Activated naive CD8-positive, alpha-beta T cell treated with anti-CD3 and anti-CD28 coated beads, Interleukin-2, amount 10 ng/mL, durations not matched to agents 7 days and 5 days (primary cell): ENCODE data around the gene CNOT1. TPM values are rescaled to one million over a fixed set of nuclear protein-coding genes. Genes with fewer than 3 reads are reported as not detected.
"Not testable (repeated sequence)": the region's sequence is repeated elsewhere in the genome, so short reads cannot be mapped to it uniquely, and the experiment has no call there.

Source experiments
- ATAC-seq: fragments of 150-1000 bp; cut with Tn5 transposase; one replicate; pipeline ENCODE4 v1.10.0; 2021; ENCODE audit warnings: low read depth, moderate library complexity
- POLR2A ChIA-PET: fragments of 350-600 bp; sonication (Branson Sonifier 250); formaldehyde crosslinking; loops from one replicate; lab custom pipeline; 2021; ENCODE audit warnings: antibody characterized with exemption; lab: Charles Lee
- DNase-seq: peaks from one replicate; pipeline ENCODE4 v3.0.0; 2021
- H3K27ac Mint-ChIP-seq: one replicate; pipeline ENCODE4 v1.8.0; 2022; ENCODE audit warnings: mild to moderate bottlenecking, mixed read lengths
- H3K27me3 Mint-ChIP-seq: one replicate; pipeline ENCODE4 v1.8.0; 2022; ENCODE audit warnings: mild to moderate bottlenecking, moderate library complexity, mixed read lengths
- H3K36me3 Mint-ChIP-seq: one replicate; pipeline ENCODE4 v1.8.0; 2021; ENCODE audit warnings: mild to moderate bottlenecking, mixed read lengths
- H3K4me1 Mint-ChIP-seq: one replicate; pipeline ENCODE4 v1.8.0; 2021; ENCODE audit warnings: mixed read lengths
- H3K4me3 Mint-ChIP-seq: one replicate; pipeline ENCODE4 v1.8.0; 2022; ENCODE audit warnings: mild to moderate bottlenecking, moderate library complexity, mixed read lengths
- H3K9me3 Mint-ChIP-seq: one replicate; pipeline ENCODE4 v1.8.0; 2021; ENCODE audit warnings: mixed read lengths
- total RNA-seq, 2 experiments: library from RNA; stranded (reverse); gene quantifications; one replicate each; pipeline ENCODE4 v1.2.3, GENCODE V29; 2021

Gene CNOT1
- total RNA-seq, 2 experiments from 2014 or later: 242 to 249 TPM

DNA sequence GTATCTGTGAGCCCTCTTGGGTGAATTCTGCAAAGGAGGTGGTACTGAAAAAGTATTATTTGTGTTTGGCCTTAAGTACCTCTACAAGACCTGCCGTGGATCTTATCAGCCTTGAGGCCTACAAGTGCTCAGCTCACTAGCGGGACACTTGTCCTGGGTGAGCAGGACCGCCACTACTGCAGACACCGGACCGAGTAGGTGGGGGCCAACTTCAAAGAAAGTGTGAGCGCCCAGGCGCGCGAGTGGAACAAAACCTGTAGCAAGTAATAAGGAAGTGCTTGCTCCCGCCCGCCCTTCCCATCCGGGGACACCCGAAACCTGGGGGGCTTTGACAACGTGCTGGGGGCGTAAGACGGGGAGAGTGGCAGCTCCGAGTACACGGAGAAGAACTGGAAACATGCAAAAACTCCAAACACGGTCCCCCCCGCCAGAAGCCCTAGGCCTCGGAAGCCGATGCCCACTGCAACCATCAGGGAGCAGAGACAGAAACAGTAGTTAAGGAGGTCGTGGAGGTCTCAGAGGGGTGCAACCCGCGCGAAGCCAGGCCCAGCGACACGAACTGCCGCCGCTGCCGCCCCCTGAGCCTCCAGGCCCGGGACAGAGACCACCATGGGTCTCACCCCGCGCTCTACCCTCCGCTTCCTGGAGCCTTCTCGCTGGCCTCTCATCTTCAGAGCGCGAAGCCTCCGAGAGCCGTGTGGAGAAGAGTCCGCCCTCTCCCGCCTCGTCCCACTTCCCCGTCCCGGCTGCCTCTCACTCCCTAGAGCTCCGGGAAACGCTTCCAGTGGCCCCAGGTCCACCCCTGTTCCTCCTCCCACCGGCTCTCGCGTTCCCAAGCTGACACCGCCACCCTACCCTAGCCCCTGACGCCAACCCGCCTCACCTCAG lies 537 bp downstream of the CNOT1 start:
- Mint-ChIP-seq H3K4me3 (peak overlapping the region; percentile 94), H3K27me3 (no peaks in the 10 kb centered on the region), H3K4me1 (peaks cover 19% of the 10 kb centered on the region), H3K27ac (peak overlapping the region; percentile 100), H3K36me3 (peaks cover 8% of the 10 kb centered on the region), H3K9me3 (no peaks in the 10 kb centered on the region)
- ATAC-seq (peak; percentile 1), DNase-seq (peak; percentile 72)
- POLR2A ChIA-PET: interaction anchor here (0.5 to 2.0 kb wide), 12 partner anchors 9 to 1167 kb away, joined by 3 to 8 read pairs (median 4); partner anchors contain the start of genes CFAP20, GINS3, POLR2C and SLC38A7

DNA sequence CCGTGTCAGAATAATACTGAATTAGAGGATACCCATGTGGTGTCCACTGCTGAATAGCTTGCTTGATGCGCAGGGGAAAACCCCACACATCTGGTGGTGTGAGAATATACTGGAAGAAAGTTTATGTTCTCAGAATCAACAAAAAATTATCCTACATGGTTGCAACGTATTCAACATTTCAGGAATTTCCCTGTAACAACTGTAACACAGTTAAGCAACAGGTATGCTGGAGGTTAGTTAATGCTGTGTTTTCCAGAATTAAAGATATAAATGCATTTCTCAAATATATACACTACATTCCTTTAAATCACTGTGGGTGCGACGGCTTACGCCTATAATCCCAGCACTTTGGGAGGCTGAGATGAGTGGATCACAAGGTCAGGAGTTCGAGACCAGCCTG lies 5.4 kb downstream of the CNOT1 start:
- ATAC-seq: no peak
- H3K9me3 Mint-ChIP-seq: no peaks in the 10 kb centered on the region
- H3K4me3 Mint-ChIP-seq: no peak overlapping the region
- no peak for DNase-seq
- H3K27me3 Mint-ChIP-seq: no peaks in the 10 kb centered on the region
- POLR2A ChIA-PET: no interaction called here
- no peak overlapping the region for H3K27ac Mint-ChIP-seq
- peaks cover 15% of the 10 kb centered on the region for H3K36me3 Mint-ChIP-seq
- peaks cover 16% of the 10 kb centered on the region for H3K4me1 Mint-ChIP-seq

DNA sequence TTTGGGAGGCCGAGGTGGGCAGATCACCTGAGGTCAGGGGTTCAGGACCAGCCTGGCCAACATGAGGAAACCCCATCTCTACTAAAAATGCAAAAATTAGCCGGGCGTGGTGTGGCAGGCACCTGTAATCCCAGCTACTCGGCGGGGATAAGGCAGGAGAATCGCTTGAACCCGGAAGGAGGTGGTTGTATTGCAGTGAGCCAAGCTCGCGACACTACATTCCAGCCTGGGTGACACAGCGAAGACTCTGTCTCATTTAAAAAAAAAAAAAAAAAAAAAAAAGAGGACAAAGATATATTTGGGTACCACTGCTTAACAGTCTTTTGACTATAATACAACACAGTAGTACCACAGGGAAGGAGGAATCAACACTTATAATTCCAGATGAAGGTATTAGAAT lies 9.2 kb downstream of the CNOT1 start:
- ATAC-seq (no peak), DNase-seq (no peak)
- H3K36me3 Mint-ChIP-seq: peaks cover 21% of the 10 kb centered on the region
- H3K27ac Mint-ChIP-seq: no peak overlapping the region
- no peak overlapping the region for H3K4me3 Mint-ChIP-seq
- no peaks in the 10 kb centered on the region for H3K27me3 Mint-ChIP-seq
- no peaks in the 10 kb centered on the region for H3K9me3 Mint-ChIP-seq
- POLR2A ChIA-PET: interaction anchor here (1.2 kb wide), 1 partner anchor 9 kb away, joined by 4 read pairs; the partner anchor contains the start of gene CNOT1
- peaks cover 13% of the 10 kb centered on the region for H3K4me1 Mint-ChIP-seq

DNA sequence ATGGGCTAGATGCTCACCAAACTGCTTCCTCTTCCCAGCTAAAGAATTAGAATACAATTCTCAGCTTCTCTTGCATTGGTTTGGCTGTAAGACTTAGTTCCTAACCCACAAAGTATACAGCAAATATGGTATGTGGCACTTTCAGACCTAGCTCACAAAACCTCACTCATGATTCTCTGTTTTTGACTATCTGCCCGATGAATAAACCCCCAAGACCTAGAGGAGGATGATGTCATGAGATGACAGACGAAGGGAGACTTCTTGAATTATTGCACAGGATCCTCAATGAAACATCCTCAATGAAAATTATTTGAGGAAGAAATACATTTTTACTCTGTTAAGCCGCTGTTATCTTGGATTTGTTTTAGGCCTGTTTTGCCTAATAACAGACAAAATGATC lies 14.3 kb downstream of the CNOT1 start:
- Mint-ChIP-seq H3K4me1 (peaks cover 22% of the 10 kb centered on the region), H3K9me3 (no peaks in the 10 kb centered on the region), H3K4me3 (no peak overlapping the region), H3K27ac (peak overlapping the region; percentile 13), H3K27me3 (no peaks in the 10 kb centered on the region), H3K36me3 (peaks cover 27% of the 10 kb centered on the region)
- ATAC-seq (no peak), DNase-seq (no peak)
- POLR2A ChIA-PET: no interaction called here

DNA sequence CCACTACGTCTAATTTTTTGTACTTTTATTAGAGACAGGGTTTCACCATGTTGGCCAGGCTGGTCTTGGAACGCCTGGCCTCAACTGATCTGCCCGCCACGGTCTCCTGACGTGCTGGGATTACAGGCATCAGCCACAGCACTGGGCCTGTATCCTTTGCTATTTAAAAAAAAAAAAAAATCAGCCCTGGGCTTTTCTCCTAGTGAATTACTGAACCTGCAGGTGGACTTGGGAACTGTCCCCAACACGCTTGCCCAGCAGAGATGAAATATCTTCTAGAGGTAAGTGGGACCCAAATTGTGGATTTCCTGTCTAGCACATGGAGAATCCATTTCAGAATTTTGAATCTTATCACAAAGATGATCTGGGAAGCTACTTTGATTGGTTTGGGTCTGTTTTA lies 14.8 kb downstream of the CNOT1 start:
- Mint-ChIP-seq H3K27ac (no peak overlapping the region), H3K4me1 (peaks cover 17% of the 10 kb centered on the region), H3K36me3 (peaks cover 24% of the 10 kb centered on the region), H3K4me3 (no peak overlapping the region), H3K9me3 (no peaks in the 10 kb centered on the region), H3K27me3 (no peaks in the 10 kb centered on the region)
- POLR2A ChIA-PET: no interaction called here
- ATAC-seq (no peak), DNase-seq (no peak)

DNA sequence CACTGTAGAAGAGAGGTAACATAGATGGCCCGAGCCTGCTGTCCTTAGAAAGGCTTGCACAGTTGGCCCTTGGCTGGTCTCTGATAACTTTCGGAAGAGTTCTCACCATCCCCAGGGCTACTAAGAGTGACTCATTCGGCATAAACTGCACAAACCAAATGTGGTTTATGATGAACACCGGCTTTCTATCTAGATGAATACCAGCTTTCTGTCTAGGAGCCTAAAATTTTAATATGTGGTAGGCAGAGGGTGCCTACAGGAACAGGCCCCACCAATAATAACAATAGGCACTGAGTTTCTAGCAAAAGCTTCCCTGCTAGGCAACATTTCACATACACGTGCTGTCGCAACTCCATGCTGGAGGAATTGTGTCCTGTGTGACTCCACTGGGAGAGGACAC lies 15.4 kb downstream of the CNOT1 start:
- Mint-ChIP-seq H3K9me3 (no peaks in the 10 kb centered on the region), H3K4me1 (peaks cover 15% of the 10 kb centered on the region), H3K27me3 (no peaks in the 10 kb centered on the region), H3K27ac (no peak overlapping the region), H3K4me3 (no peak overlapping the region), H3K36me3 (peaks cover 23% of the 10 kb centered on the region)
- no peak for ATAC-seq
- DNase-seq: no peak
- POLR2A ChIA-PET: no interaction called here

DNA sequence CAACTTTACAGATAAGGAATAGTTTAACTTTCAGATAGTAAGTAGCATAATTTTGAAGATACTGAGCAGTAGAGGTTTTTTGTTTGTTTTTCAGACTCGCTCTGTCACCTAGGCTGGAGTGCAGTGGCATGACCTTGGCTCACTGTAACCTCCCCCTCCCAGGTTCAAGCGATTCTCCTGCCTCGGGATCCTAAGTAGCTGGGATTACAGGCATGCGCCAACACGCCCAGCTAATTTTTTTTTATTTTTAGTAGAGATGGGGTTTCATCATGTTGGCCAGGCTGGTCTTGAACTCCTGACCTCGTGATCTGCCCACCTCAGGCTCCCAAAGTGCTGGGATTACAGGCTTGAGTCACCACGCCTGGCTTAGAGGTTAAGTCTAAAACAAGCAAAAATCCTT lies 16.7 kb downstream of the CNOT1 start:
- POLR2A ChIA-PET: interaction anchor here (1.2 kb wide), 1 partner anchor 15 kb away, joined by 3 read pairs; no protein-coding TSS in a partner anchor
- H3K27me3 Mint-ChIP-seq, H3K4me3 Mint-ChIP-seq, H3K9me3 Mint-ChIP-seq, DNase-seq, ATAC-seq, H3K27ac Mint-ChIP-seq: not testable (repeated sequence)
- Mint-ChIP-seq H3K4me1 (peaks cover 18% of the 10 kb centered on the region), H3K36me3 (peaks cover 29% of the 10 kb centered on the region)

DNA sequence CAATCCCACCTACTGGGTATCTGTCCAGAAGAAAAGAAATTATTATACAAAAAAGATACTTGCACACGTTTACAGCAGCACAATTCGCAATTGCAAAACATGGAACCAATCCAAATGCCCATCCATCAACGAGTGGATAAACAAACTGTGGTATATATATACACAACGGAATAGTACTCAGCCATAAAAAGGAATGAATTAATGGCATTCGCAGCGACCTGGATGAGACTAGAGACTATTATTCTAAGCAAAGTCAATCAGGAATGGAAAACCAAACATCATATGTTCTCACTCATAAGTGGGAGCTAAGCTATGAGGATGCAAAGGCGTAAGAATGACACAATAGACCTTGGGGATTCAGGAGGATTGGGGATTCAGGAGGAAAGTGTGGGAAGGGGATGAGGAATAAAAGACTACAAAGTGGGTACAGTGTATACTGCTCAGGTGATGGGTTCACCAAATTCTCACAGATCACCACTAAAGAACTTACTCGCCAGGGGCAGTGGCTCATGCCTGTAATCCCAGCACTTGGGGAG lies 21.0 kb downstream of the CNOT1 start:
- Mint-ChIP-seq H3K27ac (no peak overlapping the region), H3K4me3 (no peak overlapping the region)
- DNase-seq: no peak

DNA sequence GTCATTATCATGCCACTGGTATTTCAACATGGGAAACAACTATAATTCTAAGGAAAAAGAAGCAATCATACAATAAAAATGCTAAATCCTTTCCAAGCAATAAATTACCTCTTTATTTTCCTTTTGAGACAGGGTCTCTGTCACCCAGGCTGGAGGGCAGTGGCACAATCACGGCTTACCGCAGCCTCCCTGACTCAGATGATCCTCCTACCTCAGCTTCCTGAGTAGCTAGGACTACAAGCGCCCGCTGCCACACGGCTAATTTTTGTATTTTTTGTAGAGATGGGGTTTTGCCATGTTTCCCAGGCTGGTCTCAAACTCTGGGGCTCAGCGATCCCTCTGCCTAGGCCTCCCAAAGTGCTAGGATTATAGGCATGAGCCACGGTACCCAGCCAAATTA lies 24.1 kb downstream of the CNOT1 start:
- no peak for ATAC-seq
- peaks cover 19% of the 10 kb centered on the region for H3K4me1 Mint-ChIP-seq
- no peak for DNase-seq
- H3K27me3 Mint-ChIP-seq: no peaks in the 10 kb centered on the region
- H3K9me3 Mint-ChIP-seq: no peaks in the 10 kb centered on the region
- H3K4me3 Mint-ChIP-seq: no peak overlapping the region
- H3K27ac Mint-ChIP-seq: no peak overlapping the region
- POLR2A ChIA-PET: no interaction called here
- peaks cover 19% of the 10 kb centered on the region for H3K36me3 Mint-ChIP-seq

More for the DNA sequence above, 21.0 kb downstream of the CNOT1 start:
- Mint-ChIP-seq H3K36me3 (peaks cover 26% of the 10 kb centered on the region), H3K4me1 (peaks cover 13% of the 10 kb centered on the region), H3K27me3 (no peaks in the 10 kb centered on the region), H3K9me3 (no peaks in the 10 kb centered on the region)
- POLR2A ChIA-PET: no interaction called here
- no peak for ATAC-seq

DNA sequence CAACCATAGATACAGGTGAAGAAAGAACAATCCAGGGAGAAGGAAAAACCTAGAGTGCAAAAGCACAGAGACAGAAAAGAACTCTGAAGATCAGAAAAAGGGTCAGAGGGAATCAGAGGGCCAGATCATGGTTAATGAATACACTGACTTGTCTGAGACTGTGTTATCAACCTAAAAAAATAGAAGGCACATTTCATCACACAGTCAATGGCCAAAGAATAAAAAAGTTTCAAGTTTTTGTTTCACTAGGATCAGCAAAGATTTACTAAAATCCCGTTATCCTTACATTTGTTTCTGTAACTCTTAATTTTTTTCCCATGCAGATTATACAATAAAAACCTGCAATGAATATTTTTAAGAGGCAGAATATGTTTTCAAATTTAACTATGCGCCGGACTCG lies 38.5 kb downstream of the CNOT1 start:
- H3K4me1 Mint-ChIP-seq: peaks cover 19% of the 10 kb centered on the region
- no peak overlapping the region for H3K4me3 Mint-ChIP-seq
- H3K9me3 Mint-ChIP-seq: no peaks in the 10 kb centered on the region
- no peak for ATAC-seq
- no peak overlapping the region for H3K27ac Mint-ChIP-seq
- H3K36me3 Mint-ChIP-seq: peaks cover 42% of the 10 kb centered on the region
- no peaks in the 10 kb centered on the region for H3K27me3 Mint-ChIP-seq
- POLR2A ChIA-PET: interaction anchor here (0.7 kb wide), 1 partner anchor 48 kb away, joined by 3 read pairs; no protein-coding TSS in a partner anchor
- no peak for DNase-seq

DNA sequence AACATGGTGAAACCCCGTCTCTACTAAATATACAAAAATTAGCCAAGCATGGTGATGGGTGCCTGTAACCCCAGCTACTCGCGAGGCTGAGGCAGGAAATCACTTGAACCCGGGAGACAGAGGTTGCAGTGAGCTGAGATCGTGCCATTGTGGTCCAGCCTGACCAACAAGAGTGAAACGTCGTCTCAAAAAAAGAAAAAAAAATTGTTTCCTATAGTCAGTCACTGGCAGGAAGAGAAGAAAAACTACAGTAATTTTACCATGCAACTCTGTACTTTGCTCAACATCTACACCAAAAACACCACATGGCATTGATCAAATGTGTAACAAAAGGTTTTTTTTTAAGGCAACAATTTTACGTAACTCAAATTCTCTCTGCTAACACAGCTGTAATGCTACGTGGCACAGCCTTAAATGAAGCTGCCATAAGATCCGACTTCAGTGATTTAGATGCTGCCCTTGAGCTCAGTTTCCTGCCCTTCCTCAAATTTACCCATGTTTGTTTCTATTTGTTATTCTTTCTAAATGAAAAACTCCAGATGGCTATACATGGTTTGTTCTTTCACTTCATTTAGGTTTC lies 40.2 kb downstream of the CNOT1 start:
- peak; percentile 39 for ATAC-seq

DNA sequence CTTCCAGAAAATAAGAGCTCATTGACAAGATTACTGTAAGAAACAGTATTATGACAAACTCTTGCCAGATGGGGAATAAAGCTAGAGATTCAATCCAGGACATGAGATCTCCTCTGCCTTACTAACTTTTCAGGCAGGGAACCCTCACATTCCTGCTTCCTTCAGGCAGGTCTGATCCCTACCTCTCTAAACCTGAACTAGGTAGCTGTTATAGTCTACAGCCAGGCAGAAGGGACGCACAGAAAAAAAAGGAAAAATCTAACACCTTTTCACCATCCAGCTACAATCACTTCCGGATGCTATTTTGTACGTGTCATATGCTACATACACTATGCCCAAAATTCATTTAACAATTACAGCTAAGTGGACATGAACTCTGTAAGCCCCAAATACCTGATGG lies 41.2 kb downstream of the CNOT1 start:
- Mint-ChIP-seq H3K27ac (no peak overlapping the region), H3K36me3 (peaks cover 49% of the 10 kb centered on the region), H3K4me3 (no peak overlapping the region), H3K27me3 (no peaks in the 10 kb centered on the region), H3K9me3 (no peaks in the 10 kb centered on the region), H3K4me1 (peaks cover 19% of the 10 kb centered on the region)
- POLR2A ChIA-PET: no interaction called here
- ATAC-seq (no peak), DNase-seq (no peak)

More for the DNA sequence above, 40.2 kb downstream of the CNOT1 start:
- no peaks in the 10 kb centered on the region for H3K27me3 Mint-ChIP-seq
- POLR2A ChIA-PET: interaction anchor here (0.6 kb wide), 1 partner anchor 75 kb away, joined by 5 read pairs; no protein-coding TSS in a partner anchor
- no peak for DNase-seq
- H3K4me1 Mint-ChIP-seq: peaks cover 19% of the 10 kb centered on the region
- H3K9me3 Mint-ChIP-seq: no peaks in the 10 kb centered on the region
- H3K4me3 Mint-ChIP-seq: no peak overlapping the region
- peaks cover 52% of the 10 kb centered on the region for H3K36me3 Mint-ChIP-seq
- H3K27ac Mint-ChIP-seq: peak overlapping the region; percentile 37

DNA sequence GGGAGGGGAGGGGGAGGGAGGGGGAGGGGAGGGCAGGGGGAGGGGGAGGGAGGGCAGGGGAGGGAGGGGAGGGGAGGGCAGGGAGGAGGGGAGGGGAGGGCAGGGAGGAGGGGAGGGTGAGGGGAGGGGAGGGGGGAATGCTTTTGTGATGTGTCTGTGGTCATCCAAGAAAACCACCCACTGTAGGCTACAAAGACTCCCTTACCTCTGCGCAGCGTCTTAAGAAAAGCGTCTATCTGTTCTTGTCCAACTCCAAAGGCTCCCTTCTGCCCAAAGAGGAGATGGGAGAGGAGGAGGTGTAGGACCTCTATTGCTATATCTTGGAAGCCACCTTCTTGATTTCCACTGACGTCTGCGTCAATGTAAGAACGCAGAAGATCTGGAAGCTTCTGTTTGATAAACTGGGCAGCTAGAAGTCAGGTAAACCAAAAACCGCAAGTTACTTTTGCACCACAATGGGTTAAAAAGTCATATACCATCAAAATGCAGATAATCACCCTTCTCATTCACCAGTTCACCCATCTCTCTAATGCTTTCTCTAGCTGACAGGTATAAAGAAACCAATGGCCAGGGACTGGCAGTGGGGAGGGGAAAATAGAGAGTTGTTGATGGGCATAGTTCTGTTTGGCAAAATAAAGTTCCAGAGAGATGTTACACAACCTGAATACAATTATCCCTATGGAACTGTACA lies 43.1 kb downstream of the CNOT1 start:
- no peak for DNase-seq
- Mint-ChIP-seq H3K27ac (peak overlapping the region; percentile 71), H3K9me3 (no peaks in the 10 kb centered on the region), H3K27me3 (no peaks in the 10 kb centered on the region), H3K4me3 (no peak overlapping the region), H3K4me1 (peaks cover 19% of the 10 kb centered on the region), H3K36me3 (peaks cover 45% of the 10 kb centered on the region)
- POLR2A ChIA-PET: no interaction called here
- ATAC-seq: no peak
